ENCODE results near the gene CRIP1.
A peak's percentile ranks its signal among the peaks of the same experiment; 100 is the strongest.

The CRIP1 gene

GRCh38 chr14:105480807-105481801, 5.6 kb upstream of the CRIP1 start:
- H3K9me2 ChIP-seq (replicated peaks; ENCODE audit: insufficient read depth, low read length): no peaks in the 10 kb centered on the region
- peak overlapping the region; percentile 99 for H3K4me2 ChIP-seq (ENCODE audit: low read depth, low read length)
- H2AFZ ChIP-seq (ENCODE audit: low read length): peak overlapping the region; percentile 34; the same call in 1 of the 2 replicates
- H3K4me3 ChIP-seq (ENCODE audit: low read length): peak overlapping the region; percentile 64
- H3K27me3 ChIP-seq (replicated peaks; ENCODE audit: insufficient read depth, low read length): peaks cover 38% of the 10 kb centered on the region
- H3K9me3 ChIP-seq (replicated peaks; ENCODE audit: insufficient read depth, low read length): no peaks in the 10 kb centered on the region
- no peaks in the 10 kb centered on the region for H3K36me3 ChIP-seq (replicated peaks; ENCODE audit: insufficient read depth, low read length)
- DNase-seq: peak; percentile 53
- peak overlapping the region; percentile 61 for H3K27ac ChIP-seq (ENCODE audit: low read length)
- H4K20me1 ChIP-seq (ENCODE audit: insufficient read depth, low read length): no peaks in the 10 kb centered on the region
- no peaks in the 10 kb centered on the region for H3K79me2 ChIP-seq (ENCODE audit: low read length)
- H3F3A ChIP-seq (ENCODE audit: insufficient read depth, low read length): no peaks in the 10 kb centered on the region
- TF ChIP-seq EZH2phosphoT487 (IDR thresholded peaks at IDR 0.05; ENCODE audit: low read length) (no peak), CTCF (IDR thresholded peaks at IDR 0.05; ENCODE audit: low read length) (peak; percentile 83)
- H3K4me1 ChIP-seq (ENCODE audit: low read length): peaks cover 6% of the 10 kb centered on the region; the same call in 1 of the 2 replicates
- H3K9ac ChIP-seq (ENCODE audit: low read length): peak overlapping the region; percentile 98

GRCh38 chr14:105481886-105482457, 4.7 kb upstream of the CRIP1 start:
- DNase-seq: peak; percentile 84
- Histone ChIP-seq H3K9me3 (replicated peaks; ENCODE audit: insufficient read depth, low read length) (no peaks in the 10 kb centered on the region), H3K4me1 (ENCODE audit: low read length) (peaks cover 6% of the 10 kb centered on the region; the same call in 1 of the 2 replicates), H3K9ac (ENCODE audit: low read length) (peak overlapping the region; percentile 98), H3K9me2 (replicated peaks; ENCODE audit: insufficient read depth, low read length) (no peaks in the 10 kb centered on the region), H3K79me2 (ENCODE audit: low read length) (no peaks in the 10 kb centered on the region), H3K4me3 (ENCODE audit: low read length) (no peak overlapping the region), H4K20me1 (ENCODE audit: insufficient read depth, low read length) (no peaks in the 10 kb centered on the region), H3F3A (ENCODE audit: insufficient read depth, low read length) (no peaks in the 10 kb centered on the region), H2AFZ (ENCODE audit: low read length) (no peak overlapping the region), H3K27me3 (replicated peaks; ENCODE audit: insufficient read depth, low read length) (peaks cover 33% of the 10 kb centered on the region), H3K27ac (ENCODE audit: low read length) (peak overlapping the region; percentile 47; the same call in 1 of the 2 replicates), H3K36me3 (replicated peaks; ENCODE audit: insufficient read depth, low read length) (no peaks in the 10 kb centered on the region), H3K4me2 (ENCODE audit: low read depth, low read length) (peak overlapping the region; percentile 55; the same call in 1 of the 2 replicates)
- TF ChIP-seq CTCF (IDR thresholded peaks at IDR 0.05; ENCODE audit: low read length): no peak
- no peak for TF ChIP-seq EZH2phosphoT487 (IDR thresholded peaks at IDR 0.05; ENCODE audit: low read length)
- TF ChIP-seq EZH2 (optimal IDR thresholded peaks at IDR 0.05; ENCODE audit: low read depth, low read length): no peak

GRCh38 chr14:105482486-105483110, 4.1 kb upstream of the CRIP1 start:
- Histone ChIP-seq H3K4me3 (ENCODE audit: low read length) (no peak overlapping the region), H3K4me2 (ENCODE audit: low read depth, low read length) (peak overlapping the region; percentile 55; the same call in 1 of the 2 replicates)

More at GRCh38 chr14:105482486-105483110, 4.1 kb upstream of the CRIP1 start:
- TF ChIP-seq EZH2phosphoT487 (IDR thresholded peaks at IDR 0.05; ENCODE audit: low read length) (no peak), CTCF (IDR thresholded peaks at IDR 0.05; ENCODE audit: low read length) (no peak), EZH2 (optimal IDR thresholded peaks at IDR 0.05; ENCODE audit: low read depth, low read length) (no peak)
- Histone ChIP-seq H3K27ac (ENCODE audit: low read length) (peak overlapping the region; percentile 47; the same call in 1 of the 2 replicates), H3K9me3 (replicated peaks; ENCODE audit: insufficient read depth, low read length) (no peaks in the 10 kb centered on the region), H3K36me3 (replicated peaks; ENCODE audit: insufficient read depth, low read length) (no peaks in the 10 kb centered on the region), H2AFZ (ENCODE audit: low read length) (no peak overlapping the region), H3K9ac (ENCODE audit: low read length) (peak overlapping the region; percentile 98), H4K20me1 (ENCODE audit: insufficient read depth, low read length) (no peaks in the 10 kb centered on the region), H3K27me3 (replicated peaks; ENCODE audit: insufficient read depth, low read length) (peaks cover 29% of the 10 kb centered on the region), H3K4me1 (ENCODE audit: low read length) (peaks cover 6% of the 10 kb centered on the region; the same call in 1 of the 2 replicates), H3K79me2 (ENCODE audit: low read length) (no peaks in the 10 kb centered on the region), H3K9me2 (replicated peaks; ENCODE audit: insufficient read depth, low read length) (no peaks in the 10 kb centered on the region), H3F3A (ENCODE audit: insufficient read depth, low read length) (no peaks in the 10 kb centered on the region)
- DNase-seq: no peak

Measured in MM.1S (cell line).